Activated gamma-delta T cell (primary cell): Measurements from ENCODE around the gene GPRIN2.

Experiments
- DNase-seq: peaks from one replicate; lab custom pipeline; 2025; lab: John Stamatoyannopoulos, UW

GPRIN2 gene

GRCh38 chr10:46549171-46550075 is 7.0 kb downstream of the GPRIN2 start:
- DNase-seq = no peak

DNA sequence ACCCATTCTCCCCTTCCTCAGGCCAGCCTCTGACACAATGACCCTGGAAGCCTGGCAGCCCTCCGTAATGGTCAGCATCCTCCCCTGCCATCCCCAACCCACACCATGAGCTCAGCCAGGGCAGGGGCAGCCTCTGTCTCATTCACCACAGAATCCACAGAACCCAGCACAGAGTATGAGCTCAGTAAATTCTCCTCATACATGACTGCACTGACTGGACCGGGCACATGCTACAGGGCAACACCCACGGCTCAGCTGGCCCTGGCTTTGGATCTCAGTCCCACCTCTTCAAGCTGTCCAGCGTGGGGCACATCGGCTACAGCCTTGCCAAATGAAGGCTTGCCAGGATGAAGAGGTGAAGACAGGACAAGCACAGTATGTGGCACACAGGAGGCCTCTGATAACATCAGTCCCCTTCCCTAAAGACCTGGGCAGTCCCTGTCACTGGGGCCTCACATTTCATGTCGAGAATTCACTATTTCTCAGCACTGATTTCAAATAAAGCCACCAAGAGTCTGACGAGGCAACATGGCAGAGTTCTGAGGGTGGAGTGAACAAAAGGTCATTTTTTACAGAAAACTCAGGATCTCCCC is 7.9 kb downstream of the GPRIN2 start:
- DNase-seq = no peak

DNA sequence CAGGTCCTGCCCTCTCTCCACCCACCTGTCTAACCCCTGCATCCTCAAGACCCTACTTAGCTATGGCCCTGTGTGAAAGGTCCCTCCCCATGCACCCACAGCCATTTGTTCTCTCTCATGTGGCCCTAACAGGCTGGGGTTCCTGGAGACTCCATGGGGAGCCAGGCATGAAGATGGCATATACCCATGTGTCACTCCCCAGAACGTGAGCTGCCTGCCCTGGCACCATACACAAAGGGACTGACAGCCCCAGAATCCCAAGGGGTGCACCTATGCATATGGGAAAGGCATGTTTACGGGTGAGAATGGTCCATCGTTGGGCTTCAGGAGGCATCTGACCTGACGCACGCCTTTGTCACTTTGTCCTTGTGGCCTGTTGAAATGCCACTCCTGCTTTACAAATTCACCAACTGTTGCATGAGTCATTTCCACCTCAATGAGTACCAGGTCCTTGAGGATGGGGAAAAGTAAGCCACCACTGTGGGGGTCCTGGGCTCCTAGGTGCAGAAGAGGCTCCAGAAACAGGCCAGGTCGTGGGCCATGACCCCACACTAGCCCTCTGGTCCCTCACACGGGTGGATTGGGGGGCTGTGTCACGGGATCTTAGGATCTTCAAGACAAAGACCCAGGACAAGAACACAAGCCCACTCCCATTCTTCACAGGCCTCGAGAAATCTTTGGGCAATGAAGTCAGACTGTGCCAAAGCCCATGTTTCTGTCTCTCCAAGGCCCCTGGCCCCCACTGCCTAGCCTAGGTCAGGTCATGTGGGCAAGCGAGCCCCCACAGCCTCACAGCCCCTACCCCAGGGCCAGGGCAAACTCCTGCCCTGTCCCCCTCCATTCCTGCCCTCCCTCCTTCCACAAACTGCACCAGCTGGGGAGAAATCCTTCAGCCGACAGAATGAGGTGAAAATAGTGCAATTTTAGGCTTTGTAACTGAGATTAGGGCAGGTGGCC is 8.6 kb downstream of the GPRIN2 start:
- DNase-seq = no peak

DNA sequence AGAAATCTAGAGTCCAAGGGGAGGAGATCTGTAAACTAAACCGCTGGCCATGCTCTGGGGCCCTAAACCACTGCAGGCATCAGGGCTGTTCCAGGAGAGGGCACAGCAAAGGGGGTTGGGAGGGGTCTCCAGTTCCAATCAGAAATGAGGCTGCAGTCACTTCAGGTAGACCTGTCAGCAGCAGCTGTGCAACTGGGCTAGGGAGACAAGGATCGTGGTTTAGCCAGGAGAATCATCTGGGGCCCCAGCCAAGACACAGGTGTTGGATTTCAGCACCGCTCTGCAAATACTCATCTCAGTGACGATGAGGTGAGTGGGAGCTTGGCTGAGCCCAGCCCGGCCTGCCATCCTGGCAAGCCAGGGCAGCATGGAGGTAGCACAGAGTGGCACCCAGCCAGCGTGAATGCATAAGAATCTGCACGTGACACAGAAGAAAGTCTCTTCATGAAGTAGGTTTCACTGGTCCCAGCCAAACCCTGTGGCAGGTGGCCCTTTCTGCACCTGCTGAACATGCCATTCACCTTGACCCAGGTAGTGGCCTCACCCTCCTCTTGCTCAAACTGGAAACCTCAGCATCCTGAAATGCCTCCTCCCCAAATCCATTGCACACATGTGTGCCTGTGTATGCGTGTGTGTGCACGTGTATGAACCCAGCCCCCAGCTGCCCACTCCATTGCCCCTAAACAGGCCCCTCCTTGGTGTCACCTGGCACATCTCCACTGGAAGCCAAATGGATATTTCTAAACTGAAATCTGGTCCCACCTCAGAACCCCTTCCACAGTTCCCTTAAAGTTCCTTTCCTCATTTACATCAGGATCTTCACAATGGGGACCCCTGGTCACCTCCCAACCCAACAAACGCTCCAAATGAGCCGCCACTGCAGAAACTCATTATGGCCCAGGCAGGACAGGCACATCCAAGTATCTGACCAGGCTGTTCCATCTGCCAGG is 9.6 kb downstream of the GPRIN2 start:
- no peak for DNase-seq

DNA sequence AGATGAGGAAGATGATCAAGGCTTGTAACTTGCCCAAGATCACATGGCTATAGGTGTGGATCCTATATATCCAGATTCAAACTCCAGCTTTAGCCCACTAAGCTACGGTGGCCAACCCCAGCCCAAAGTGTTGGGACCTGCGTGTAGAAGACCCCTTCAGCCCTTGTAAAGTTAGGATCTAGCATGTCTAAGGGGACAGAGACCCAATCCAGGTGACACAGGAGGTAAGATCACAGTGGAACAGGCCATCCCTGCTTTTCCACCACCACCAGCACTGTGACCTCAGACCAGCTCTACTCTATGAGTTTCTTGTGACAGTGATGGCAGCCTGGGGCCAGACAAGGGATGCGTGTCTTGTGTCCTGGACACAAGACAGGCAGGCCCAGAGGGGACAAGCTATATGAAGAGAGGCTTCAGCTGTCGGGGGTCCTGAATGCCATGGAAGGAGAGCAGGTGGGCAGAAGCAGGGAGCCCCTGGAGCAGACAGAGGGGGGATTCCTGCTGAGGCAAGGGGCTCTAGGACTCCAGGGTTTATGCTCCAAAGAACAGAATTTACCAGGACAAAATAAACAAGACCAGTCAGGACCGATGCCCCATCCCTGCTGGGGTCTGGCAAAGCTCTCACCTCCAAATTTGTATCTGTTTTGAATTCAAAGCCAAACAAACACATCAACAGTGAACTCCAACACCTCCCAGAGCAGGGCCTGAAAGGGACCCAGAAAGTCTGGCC is 10.4 kb downstream of the GPRIN2 start:
- DNase-seq = no peak

DNA sequence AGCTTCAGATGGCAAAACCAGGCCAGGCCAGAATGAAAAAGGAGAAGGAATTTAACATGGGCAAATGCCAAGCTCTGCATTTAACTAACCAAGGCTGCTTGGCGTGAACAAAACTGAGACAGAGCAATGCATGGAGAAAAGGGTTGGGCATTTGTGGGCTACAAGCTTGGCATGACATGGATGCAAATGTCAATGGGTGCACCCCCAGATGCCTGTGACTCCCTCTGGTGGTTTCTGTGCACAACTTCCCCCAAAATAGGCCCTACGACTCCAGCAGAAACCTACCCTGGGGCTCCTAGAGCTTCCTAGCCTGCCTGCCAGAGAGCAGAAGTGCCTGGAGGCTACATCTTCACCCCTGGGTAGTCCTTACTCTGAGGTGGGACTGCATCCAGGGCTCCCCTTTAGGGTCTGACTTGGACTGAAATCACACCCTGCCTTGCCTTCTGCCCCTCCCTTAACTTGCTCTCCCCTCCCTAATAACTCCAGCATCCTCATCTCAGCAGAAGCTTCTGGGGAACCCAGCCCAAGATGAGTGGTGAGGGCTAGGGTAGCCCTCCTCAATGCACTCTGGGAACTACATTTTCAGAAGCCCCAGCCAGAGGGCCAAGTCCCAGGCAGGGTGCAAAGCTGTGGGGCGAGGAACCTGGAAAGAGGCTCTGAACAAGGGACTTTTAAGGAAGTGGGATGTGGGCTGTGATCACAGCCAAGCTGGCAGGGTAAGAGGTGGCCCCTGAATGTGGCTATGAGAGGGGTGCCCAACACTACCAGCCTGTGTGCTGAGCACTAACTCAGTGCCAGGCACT is 11.3 kb downstream of the GPRIN2 start:
- DNase-seq = no peak

- DNase-seq = no peak
Measured at GRCh38 chr10:46543466-46544377, 12.7 kb downstream of the GPRIN2 start.

DNA sequence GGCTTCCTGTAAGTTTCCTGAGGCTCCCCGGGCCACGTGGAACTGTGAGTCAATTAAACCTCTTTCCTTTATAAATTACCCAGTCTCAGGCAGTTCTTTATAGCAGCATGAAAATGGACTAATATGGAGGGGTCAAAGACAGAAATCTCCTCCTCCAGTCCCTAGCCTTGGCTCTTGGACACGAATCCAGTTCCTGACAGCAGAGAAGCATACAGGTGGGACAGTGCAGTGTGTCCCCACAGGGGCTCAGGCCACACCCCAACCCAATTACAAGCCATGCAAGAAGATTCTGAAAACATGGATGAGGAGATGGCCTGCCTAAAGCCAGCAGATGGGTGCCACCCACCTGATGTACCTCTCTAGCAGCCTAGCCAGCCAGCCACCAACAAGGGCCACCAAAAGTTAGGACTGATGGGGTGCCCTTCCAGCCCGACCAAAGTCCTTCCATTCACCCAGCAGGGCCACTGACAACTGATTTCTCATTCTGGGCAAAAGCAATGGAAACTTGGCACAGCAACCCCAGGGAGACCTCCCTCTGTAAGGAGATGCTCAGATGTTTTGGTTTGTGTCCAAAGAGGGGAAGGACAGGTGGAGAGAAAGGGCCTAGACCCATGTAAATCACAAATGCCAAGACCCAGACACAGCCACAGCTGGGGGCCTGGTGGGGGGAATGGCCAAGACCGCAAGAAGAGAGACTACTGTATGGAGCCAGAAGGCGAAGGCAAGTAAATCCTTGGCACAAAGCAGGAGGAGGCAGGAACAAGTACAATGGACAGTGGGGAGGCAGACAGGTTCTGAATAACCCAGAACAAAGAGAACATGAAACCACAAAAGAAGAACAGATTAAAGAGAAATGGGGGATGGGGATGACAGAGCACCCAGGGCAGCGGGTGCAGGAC is 13.6 kb downstream of the GPRIN2 start:
- DNase-seq = no peak

- no peak for DNase-seq
Measured at GRCh38 chr10:46541735-46542566, 14.5 kb downstream of the GPRIN2 start.

GRCh38 chr10:46541017-46541661 is 15.3 kb downstream of the GPRIN2 start:
- no peak for DNase-seq

DNA sequence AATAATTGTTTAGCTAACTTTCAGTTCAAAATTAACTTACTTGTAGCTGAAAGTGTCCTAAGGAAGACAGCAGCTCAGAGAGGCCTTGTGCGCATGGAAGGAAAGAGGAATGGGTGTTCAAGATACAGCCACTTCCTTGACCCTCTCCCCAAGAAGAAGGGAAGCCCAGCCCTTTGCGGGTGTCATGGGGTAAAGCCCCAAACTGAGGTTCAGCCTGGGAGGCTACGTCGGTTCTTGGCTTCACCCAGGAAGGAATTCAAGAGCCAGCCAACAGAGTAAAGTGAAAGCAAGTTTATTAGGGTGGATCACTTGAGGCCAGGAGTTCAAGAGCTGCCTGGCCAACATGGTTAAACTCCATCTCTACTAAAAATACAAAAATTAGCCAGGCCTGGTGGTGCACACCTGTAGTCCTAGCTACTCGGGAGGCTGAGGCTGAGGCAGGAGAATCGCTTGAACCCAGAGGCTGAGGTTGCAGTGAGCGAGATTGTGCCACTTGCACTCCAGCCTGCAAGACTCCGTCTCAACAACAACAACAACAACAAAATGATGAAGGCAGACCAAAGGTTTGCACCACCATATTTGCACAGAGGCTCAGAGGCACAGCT is 15.9 kb downstream of the GPRIN2 start:
- DNase-seq = no peak

DNA sequence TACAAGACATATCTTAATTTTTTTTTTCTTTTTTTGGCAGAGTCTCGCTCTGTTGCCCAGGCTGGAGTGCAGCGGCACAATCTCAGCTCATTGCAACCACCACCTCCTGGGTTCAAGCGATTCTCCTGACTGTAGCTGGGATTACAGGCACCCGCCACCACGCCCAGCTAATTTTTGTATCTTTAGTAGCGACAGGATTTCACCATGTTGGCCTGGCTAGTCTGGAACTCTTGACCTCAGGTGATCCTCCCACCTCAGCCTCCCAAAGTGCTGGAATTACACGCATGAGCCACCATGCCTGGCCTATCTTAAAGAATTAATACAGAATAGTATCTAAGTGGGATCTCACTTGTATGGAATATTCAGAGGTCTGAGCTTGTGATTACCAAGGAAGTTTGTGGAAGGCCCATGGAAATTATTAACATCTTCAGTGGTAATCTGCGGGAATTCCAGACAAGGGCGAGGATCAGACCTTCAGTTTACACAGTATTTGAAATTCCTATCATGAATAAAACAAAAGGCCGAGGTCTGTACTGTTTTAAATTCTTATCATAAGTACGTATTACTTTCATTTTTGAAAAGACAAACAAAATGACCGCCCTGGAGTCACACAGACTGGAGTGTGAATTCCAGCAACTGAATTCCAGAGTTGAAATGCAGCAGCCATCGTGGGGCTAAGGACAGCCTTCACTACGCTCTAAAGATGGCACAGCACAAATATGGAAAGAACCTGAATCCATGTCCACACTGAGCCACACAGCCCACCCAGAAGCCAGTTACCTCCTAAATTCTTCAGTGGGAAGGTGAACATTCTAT is 16.7 kb downstream of the GPRIN2 start:
- no peak for DNase-seq

DNA sequence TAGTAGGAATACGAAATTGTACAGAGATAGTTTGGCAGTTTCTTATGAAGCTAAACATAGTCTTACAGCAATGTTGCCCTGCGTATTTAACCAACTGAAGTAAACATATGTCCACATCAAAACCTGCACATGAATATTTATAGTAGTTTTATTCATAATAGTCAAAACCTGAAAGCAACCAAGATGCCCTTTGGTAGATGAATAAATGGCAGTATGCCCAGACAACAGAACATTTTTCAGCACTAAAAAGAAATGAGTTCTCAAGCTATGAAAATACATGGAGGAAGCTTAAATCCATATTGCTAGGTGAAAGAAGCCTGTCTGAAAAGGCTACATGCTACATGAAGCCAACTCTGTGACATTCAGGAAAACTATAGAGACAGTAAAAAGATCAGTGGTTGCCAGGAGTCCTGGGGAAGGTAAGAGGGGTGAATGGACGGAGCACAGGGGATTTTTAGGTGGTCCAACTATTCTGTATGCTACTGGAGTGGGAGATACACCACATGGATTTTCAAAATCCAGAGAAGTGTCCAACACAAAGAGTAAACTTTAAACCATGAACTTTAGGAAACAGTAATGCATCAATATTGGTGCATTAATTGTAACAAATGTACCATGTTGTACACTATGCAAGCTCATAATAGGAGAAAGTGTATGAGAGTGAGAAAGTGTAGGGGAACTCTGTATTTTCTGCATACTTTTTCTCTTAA is 17.6 kb downstream of the GPRIN2 start:
- DNase-seq = no peak

- DNase-seq = no peak
Measured at GRCh38 chr10:46538155-46538554, 18.3 kb downstream of the GPRIN2 start.
